Activated CD8-positive, alpha-beta T cell treated with anti-CD3 and anti-CD28 coated beads, Interleukin-2, amount 10 ng/mL, durations not matched to agents 7 days and 5 days (primary cell): Measurements from ENCODE around the gene MAD1L1. TPM values are rescaled to one million over a fixed set of nuclear protein-coding genes. Genes with fewer than 3 reads are reported as not detected.
A peak's percentile ranks its signal among the peaks of the same experiment; 100 is the strongest.

ENCODE experiments used
- ATAC-seq: fragments of 150-1000 bp; cut with Tn5 transposase; one replicate; pipeline ENCODE4 v1.10.0; 2021; ENCODE audit warnings: moderate library complexity
- CTCF ChIA-PET: fragments of 350-600 bp; sonication (Branson Sonifier 250); formaldehyde crosslinking; loops from one replicate; lab custom pipeline; 2021; ENCODE audit warnings: antibody characterized with exemption; lab: Charles Lee
- POLR2A ChIA-PET: fragments of 350-600 bp; sonication (Branson Sonifier 250); formaldehyde crosslinking; loops from one replicate; lab custom pipeline; 2021; ENCODE audit warnings: antibody characterized with exemption; lab: Charles Lee
- DNase-seq: peaks from one replicate; pipeline ENCODE4 v3.0.0-alpha.2; 2020
- H3K27ac Mint-ChIP-seq: one replicate; pipeline ENCODE4 v1.8.0; 2021; ENCODE audit warnings: mild to moderate bottlenecking, mixed read lengths
- H3K27me3 Mint-ChIP-seq: one replicate; pipeline ENCODE4 v1.8.0; 2021; ENCODE audit warnings: low read depth, mixed read lengths
- H3K36me3 Mint-ChIP-seq: one replicate; pipeline ENCODE4 v1.8.0; 2021; ENCODE audit warnings: low read depth, mixed read lengths
- H3K4me1 Mint-ChIP-seq: one replicate; pipeline ENCODE4 v1.8.0; 2021; ENCODE audit warnings: low read depth, mixed read lengths
- H3K4me3 Mint-ChIP-seq: one replicate; pipeline ENCODE4 v1.8.0; 2021; ENCODE audit warnings: mild to moderate bottlenecking, mixed read lengths
- H3K9me3 Mint-ChIP-seq: one replicate; pipeline ENCODE4 v1.8.0; 2022; ENCODE audit warnings: mixed read lengths; ENCODE audit not compliant: insufficient read depth
- total RNA-seq, 2 experiments: library from RNA; stranded (reverse); gene quantifications; one replicate each; pipeline ENCODE4 v1.2.3, GENCODE V29; 2021

Gene MAD1L1
- total RNA-seq, 2 experiments from 2014 or later = 79.8 to 82.7 TPM

DNA sequence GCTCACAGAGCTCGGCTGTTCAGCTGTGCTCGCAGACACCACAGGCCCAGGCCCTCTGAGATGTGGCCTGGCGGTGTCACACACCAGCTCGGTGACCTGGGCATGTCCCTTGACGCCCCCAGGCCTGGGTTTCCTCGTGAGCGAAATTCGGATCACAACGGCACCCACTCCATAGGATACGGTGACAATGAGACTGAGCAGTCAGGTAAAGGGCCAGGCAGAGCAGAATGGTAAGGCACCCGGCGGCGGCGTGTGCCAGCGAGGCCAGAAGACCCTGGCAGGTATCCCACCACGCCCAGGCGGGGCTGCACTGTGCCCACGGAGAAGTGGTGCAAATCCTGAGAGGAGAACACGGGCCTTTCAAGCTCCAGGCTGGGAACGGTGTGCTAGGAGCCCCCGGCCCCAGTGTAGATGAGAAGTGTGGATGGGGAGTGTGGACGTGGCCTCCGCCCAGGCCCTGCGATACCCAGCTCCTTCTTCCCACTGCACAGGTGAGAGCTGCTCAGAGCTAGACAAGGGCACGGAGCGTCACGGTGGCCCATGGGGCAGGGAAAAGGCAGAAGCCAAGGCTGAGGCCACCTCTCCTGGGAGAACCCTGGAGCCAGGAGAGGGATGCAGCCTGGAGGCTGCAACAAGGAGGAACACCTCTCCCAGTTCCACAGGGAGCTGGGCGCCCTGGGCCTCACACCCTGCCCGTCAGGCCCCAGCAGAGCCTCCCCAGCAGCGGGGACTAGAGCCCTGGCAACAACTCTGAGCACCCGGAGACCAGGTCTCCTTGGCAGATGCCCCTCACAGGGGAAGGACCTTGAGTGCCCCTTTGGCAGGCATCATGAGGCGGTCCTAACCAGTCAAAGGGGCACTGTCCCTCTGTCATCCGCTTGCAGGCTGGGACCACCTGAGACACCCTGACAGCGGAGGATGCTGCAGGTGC lies 219.1 kb downstream of the MAD1L1 start:
- Mint-ChIP-seq H3K4me1 (no peaks in the 10 kb centered on the region), H3K36me3 (no peaks in the 10 kb centered on the region), H3K9me3 (no peaks in the 10 kb centered on the region), H3K4me3 (no peak overlapping the region), H3K27me3 (no peaks in the 10 kb centered on the region), H3K27ac (no peak overlapping the region)
- ATAC-seq (no peak), DNase-seq (no peak)
- ChIA-PET POLR2A (interaction anchor here (0.9 kb wide), 1 partner anchor 24 kb away, joined by 3 read pairs; no protein-coding TSS in a partner anchor), CTCF (no interaction called here)

DNA sequence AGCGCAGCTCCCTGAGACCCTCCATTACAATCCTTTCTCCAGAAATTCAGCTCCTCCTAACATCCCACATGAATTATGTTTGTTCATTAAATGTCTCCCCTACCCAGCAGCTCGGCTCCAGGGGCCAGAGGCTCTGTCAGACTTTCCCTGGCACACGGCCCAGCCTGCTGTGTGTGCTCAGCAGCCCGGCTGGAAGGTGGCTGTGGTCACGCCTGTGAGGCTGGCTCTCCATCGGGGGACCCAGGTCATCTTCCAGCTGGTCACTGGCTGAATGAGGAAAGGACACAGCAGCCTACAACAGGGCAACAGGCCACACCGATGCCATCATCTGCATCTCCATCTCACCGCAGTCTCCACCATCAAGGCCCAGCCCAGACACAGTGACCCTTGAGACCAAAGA lies 219.8 kb downstream of the MAD1L1 start:
- CTCF ChIA-PET = no interaction called here
- no peak for DNase-seq

GRCh38 chr7:2012044-2012900 lies 220.5 kb downstream of the MAD1L1 start:
- Mint-ChIP-seq H3K4me1 (no peaks in the 10 kb centered on the region), H3K36me3 (no peaks in the 10 kb centered on the region), H3K4me3 (no peak overlapping the region), H3K9me3 (no peaks in the 10 kb centered on the region), H3K27me3 (no peaks in the 10 kb centered on the region), H3K27ac (no peak overlapping the region)
- ATAC-seq (no peak), DNase-seq (no peak)
- CTCF ChIA-PET = no interaction called here
- POLR2A ChIA-PET = interaction anchor here (0.9 kb wide), 1 partner anchor 26 kb away, joined by 3 read pairs; no protein-coding TSS in a partner anchor

More for the DNA sequence above, 219.8 kb downstream of the MAD1L1 start:
- Mint-ChIP-seq H3K27me3 (no peaks in the 10 kb centered on the region), H3K9me3 (no peaks in the 10 kb centered on the region), H3K36me3 (no peaks in the 10 kb centered on the region), H3K4me3 (no peak overlapping the region), H3K4me1 (no peaks in the 10 kb centered on the region), H3K27ac (no peak overlapping the region)
- POLR2A ChIA-PET = interaction anchor here (0.9 kb wide), 1 partner anchor 25 kb away, joined by 3 read pairs; no protein-coding TSS in a partner anchor
- ATAC-seq = no peak

DNA sequence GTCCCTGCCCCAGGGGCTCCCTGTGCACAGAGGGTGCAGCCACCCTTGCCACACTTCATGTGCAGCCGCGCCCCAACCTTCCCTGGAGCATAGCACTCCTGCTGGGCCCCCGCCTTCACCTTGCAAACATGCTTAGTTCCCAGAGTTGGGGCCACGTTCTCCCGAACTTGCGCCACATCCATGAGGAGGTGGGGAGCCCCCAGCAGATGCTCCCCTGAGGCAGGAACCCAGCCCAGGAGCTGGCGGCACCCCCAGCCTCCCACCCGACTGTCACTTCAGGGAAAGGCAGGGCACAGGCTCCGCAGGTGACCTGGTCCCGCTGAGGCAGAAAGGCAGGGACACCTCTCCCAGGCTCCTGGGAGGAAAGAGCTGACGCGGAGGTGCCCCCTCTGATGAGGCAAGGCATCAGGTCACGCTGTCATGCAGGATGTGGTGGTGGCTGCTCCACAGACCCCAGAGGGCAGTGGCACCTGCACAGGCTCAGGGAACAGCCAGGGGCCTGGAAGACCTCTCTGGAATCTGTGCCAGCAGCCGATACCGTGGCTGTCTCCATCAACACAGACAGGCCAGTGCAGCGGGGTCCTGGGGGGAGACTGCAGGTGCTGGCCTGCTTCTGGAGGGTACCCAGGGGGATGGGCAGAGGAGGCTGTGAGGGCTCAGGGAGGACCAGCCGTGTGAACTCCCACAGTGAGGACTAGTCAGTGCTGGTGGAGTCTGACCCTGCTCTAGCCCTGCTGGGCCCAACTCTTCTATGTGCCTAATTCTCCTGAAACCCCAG lies 221.3 kb downstream of the MAD1L1 start:
- CTCF ChIA-PET = no interaction called here
- Mint-ChIP-seq H3K4me3 (no peak overlapping the region), H3K27ac (no peak overlapping the region), H3K9me3 (no peaks in the 10 kb centered on the region), H3K4me1 (no peaks in the 10 kb centered on the region), H3K36me3 (no peaks in the 10 kb centered on the region), H3K27me3 (no peaks in the 10 kb centered on the region)
- DNase-seq = no peak
- POLR2A ChIA-PET = no interaction called here
- ATAC-seq = no peak

DNA sequence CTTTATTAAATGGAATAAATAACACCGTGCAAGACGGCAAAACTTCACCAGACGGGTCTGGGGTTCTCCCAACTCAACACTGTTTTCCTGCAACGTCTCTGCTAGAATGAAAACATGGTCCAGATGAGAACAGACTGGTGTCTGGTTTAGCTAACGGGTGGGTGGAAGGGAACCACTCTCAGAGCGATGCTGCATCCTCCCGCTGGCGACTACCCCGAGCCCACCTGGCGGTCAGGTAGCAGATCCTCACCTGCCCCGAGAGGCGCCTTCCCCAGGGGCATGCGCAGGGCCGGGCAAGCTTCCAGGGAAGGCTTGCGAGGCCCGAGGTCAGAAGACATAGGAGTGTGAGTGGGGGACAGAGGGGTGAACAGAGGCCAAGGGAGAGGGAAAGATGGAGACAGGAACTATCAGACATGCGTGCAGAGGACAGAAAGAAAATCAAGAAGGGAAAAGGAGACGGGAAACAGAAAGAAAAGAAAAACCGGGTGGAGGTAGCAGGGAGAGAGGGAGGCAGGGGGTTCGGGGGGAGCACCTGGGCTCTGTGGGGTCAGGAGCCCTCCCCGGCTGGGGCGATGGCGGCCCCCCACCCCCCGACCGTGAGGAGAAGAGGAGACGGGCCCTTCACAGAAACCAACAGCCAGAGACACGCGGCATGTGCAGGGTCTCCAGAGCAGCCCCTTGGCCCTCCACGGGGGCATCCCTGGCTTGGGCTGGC lies 222.0 kb downstream of the MAD1L1 start:
- Mint-ChIP-seq H3K4me1 (no peaks in the 10 kb centered on the region), H3K4me3 (no peak overlapping the region), H3K27me3 (no peaks in the 10 kb centered on the region), H3K36me3 (no peaks in the 10 kb centered on the region), H3K9me3 (no peaks in the 10 kb centered on the region), H3K27ac (peak overlapping the region; percentile 46)
- ATAC-seq (no peak), DNase-seq (no peak)
- POLR2A ChIA-PET = no interaction called here
- CTCF ChIA-PET = no interaction called here

DNA sequence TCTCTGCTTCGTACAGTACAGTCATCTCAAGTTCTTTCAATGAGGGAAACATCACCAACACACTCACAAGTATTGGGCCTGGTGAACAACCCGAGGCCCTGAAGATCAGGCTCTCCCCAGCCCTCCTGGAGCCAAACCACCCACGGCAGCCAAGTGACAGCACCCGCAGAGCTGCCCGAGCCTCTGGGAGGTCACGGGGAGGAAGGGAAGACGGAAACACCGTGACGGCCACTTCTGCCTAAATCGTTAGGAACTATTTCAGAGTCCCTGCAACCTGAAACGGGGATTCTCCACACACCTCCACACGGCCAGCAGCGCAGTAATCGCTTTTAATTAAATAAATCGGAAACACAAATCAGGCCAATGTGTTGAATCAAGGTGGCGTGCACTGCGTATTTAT lies 222.6 kb downstream of the MAD1L1 start:
- POLR2A ChIA-PET = no interaction called here
- H3K36me3 Mint-ChIP-seq = no peaks in the 10 kb centered on the region
- no peaks in the 10 kb centered on the region for H3K4me1 Mint-ChIP-seq
- no peak overlapping the region for H3K4me3 Mint-ChIP-seq
- H3K9me3 Mint-ChIP-seq = no peaks in the 10 kb centered on the region
- no peak overlapping the region for H3K27ac Mint-ChIP-seq
- DNase-seq = no peak
- no peaks in the 10 kb centered on the region for H3K27me3 Mint-ChIP-seq
- ATAC-seq = no peak
- CTCF ChIA-PET = no interaction called here

DNA sequence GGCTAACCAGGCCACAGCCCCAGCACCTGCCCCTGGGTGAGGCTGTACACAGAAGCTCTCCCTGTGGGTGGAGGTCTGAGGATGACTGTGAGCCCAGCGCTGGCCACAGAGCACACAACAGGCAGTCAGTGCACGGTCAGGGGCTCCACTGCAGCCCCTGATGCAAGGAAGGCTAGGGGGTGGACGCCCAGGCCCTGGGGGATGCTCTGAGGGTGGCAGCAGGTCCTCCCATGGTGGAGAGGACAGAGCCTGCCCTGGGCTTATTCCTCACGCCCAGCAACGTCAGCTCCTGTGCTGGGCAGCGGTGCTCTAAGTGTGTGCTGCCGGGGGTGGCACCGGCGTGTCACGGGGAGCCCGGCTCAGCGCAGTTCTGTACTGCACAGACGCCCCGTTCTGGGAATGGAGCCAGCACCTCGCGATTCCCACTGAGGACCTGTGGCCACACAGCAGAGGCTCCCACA lies 223.2 kb downstream of the MAD1L1 start:
- Mint-ChIP-seq H3K4me3 (no peak overlapping the region), H3K27me3 (no peaks in the 10 kb centered on the region), H3K27ac (no peak overlapping the region), H3K4me1 (no peaks in the 10 kb centered on the region), H3K9me3 (no peaks in the 10 kb centered on the region), H3K36me3 (no peaks in the 10 kb centered on the region)
- POLR2A ChIA-PET = no interaction called here
- ATAC-seq (no peak), DNase-seq (no peak)
- CTCF ChIA-PET = no interaction called here

GRCh38 chr7:2008936-2009540 lies 223.7 kb downstream of the MAD1L1 start:
- DNase-seq = no peak
- ChIA-PET CTCF (no interaction called here), POLR2A (no interaction called here)
- Mint-ChIP-seq H3K9me3 (no peaks in the 10 kb centered on the region), H3K4me1 (no peaks in the 10 kb centered on the region), H3K27ac (no peak overlapping the region), H3K36me3 (no peaks in the 10 kb centered on the region), H3K4me3 (no peak overlapping the region), H3K27me3 (no peaks in the 10 kb centered on the region)
- no peak for ATAC-seq

- H3K27ac Mint-ChIP-seq = no peak overlapping the region
- H3K4me3 Mint-ChIP-seq = no peak overlapping the region
- no peaks in the 10 kb centered on the region for H3K36me3 Mint-ChIP-seq
- CTCF ChIA-PET = no interaction called here
- no peak for DNase-seq
- no peaks in the 10 kb centered on the region for H3K27me3 Mint-ChIP-seq
- POLR2A ChIA-PET = no interaction called here
- no peak for ATAC-seq
- no peaks in the 10 kb centered on the region for H3K4me1 Mint-ChIP-seq
- no peaks in the 10 kb centered on the region for H3K9me3 Mint-ChIP-seq
These were observed 224.4 kb downstream of the MAD1L1 start for GRCh38 chr7:2008101-2008935.

DNA sequence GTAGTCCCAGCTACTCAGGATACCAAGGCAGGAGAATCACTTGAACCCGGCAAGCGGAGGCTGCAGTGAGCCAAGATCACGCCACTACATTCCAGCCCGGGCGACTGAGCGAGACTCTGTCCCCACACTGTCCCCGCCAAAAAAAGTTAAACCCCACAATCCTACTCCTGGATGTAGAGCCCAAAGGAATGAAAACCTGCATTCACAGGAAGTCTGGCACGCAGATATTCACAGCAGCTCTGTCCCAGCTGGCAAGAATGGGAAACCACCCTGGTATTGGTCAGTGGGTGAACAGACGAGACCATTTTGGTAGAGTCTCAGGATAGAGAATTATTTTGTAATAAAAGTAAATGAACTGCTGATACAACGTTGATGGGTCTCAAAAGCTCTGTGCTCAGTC lies 225.2 kb downstream of the MAD1L1 start:
- ChIA-PET POLR2A (no interaction called here), CTCF (no interaction called here)
- H3K27me3 Mint-ChIP-seq = no peaks in the 10 kb centered on the region
- no peaks in the 10 kb centered on the region for H3K36me3 Mint-ChIP-seq
- H3K9me3 Mint-ChIP-seq = no peaks in the 10 kb centered on the region
- DNase-seq (no peak), ATAC-seq (no peak)
- H3K4me1 Mint-ChIP-seq = no peaks in the 10 kb centered on the region
- H3K27ac Mint-ChIP-seq = no peak overlapping the region
- H3K4me3 Mint-ChIP-seq = no peak overlapping the region
